Tibial nerve (tissue), 4 donors: ENCODE results near the gene UNC50.

Experiments
- EP300 ChIP-seq, 2 donors: sonication (generic); formaldehyde crosslinking; IDR thresholded peaks; one replicate each; pipeline ENCODE4 v1.6.1; 2017; ENCODE audit warnings: antibody characterized with exemption in 2 of 2, mild to moderate bottlenecking in 1 of 2
- POLR2A ChIP-seq, 2 donors: fragments of 450-650 bp; IDR thresholded peaks; one replicate each; pipeline ENCODE4 v1.6.1; 2017; ENCODE audit warnings: antibody characterized with exemption in 2 of 2, mild to moderate bottlenecking in 2 of 2, moderate library complexity in 2 of 2
- TF ChIP-seq, protein P1 (sequence below), 5 experiments: fragments of 200-600 bp in 3 of 5; fragments of 450-650 bp in 2 of 5; sonication (generic) in 3 of 5; IDR thresholded peaks; one replicate each; pipeline ENCODE4 v1.5.1; 2016 to 2019; ENCODE audit warnings: antibody characterized with exemption in 5 of 5, mild to moderate bottlenecking in 3 of 5, moderate library complexity in 2 of 5

DNA sequence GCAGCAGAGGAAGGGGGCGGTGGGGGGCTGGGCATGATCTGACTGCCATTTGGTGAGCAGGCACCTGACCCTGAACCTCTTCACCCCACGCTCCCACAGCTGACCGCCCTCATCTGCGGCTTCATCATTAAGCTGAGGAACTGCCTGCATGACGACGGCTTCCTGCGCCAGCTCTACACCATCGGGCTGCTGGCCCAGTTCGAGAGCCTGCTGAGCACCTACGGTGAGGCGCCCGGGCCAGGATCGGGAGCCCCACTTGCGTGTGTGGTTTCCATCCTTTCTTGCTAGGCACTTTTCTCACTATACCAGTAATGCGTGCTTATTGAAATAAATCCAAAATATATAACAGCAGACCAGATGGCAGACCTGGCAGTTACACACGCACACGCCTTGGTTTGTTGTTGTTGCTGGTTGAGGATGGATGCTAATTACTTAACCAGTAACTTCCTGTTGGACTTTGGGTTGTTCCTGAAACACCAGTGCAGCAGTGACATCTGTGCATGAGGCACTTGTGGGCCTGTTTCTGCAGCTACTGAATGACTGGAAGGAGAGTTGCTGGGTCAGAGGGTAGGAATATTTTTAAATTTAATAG lies 43.8 kb upstream of the UNC50 start:
- TF ChIP-seq, protein P1, sequence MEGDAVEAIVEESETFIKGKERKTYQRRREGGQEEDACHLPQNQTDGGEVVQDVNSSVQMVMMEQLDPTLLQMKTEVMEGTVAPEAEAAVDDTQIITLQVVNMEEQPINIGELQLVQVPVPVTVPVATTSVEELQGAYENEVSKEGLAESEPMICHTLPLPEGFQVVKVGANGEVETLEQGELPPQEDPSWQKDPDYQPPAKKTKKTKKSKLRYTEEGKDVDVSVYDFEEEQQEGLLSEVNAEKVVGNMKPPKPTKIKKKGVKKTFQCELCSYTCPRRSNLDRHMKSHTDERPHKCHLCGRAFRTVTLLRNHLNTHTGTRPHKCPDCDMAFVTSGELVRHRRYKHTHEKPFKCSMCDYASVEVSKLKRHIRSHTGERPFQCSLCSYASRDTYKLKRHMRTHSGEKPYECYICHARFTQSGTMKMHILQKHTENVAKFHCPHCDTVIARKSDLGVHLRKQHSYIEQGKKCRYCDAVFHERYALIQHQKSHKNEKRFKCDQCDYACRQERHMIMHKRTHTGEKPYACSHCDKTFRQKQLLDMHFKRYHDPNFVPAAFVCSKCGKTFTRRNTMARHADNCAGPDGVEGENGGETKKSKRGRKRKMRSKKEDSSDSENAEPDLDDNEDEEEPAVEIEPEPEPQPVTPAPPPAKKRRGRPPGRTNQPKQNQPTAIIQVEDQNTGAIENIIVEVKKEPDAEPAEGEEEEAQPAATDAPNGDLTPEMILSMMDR (IDR thresholded peaks at IDR 0.05): no peak
- TF ChIP-seq POLR2A (IDR thresholded peaks at IDR 0.05) (no peak), EP300 (IDR thresholded peaks at IDR 0.05) (no peak)
